NOMO-1 treated with DMSO at 0.1 percent for 48 hours (cell line): ENCODE measurements around the gene ANO10.
A peak's percentile ranks its signal among the peaks of the same experiment; 100 is the strongest.

Experiments used
- DNase-seq: peaks from one replicate; lab custom pipeline; 2025; ENCODE audit not compliant: unreplicated experiment; lab: John Stamatoyannopoulos, UW

ANO10 gene

GRCh38 chr3:43425829-43426228 is 196.0 kb downstream of the ANO10 start:
- DNase-seq, result no peak

DNA sequence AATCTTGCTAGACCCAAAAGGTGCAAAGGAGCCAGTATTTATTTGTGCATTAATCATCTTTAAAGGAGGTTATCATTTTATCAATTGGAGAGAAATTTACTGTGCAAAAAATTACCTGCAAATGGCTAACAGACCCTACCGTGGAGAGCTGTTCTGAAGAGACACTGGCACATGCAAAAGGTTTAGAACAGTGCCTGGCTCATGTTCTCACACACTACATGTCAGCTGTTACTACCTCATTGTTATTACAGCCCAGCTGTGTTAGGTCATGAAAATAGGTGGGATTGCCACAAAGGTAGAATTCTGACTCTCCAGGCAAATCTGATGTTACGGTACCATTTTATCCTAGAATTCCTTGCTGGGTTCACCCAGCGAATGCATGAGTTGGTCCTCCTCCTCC is 198.2 kb downstream of the ANO10 start:
- no peak for DNase-seq

DNA sequence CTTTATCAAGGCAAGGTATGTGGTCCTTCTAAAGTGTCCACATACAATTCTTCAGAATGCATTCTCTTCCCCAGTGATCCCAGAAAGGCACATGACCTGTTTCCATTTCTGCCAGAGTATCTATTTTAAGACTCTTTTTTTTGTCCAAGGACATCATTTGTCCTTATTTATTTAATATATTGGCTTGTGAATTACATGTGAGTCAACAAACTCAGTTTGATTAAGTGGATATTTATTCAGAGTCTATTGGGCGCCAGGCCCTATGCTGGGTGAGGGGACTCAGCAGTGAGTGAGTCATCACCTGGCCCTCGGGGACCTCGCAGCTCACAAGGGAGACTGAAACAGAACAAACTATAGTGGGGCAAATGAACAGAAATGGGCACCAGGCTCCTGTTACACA is 198.7 kb downstream of the ANO10 start:
- no peak for DNase-seq

DNA sequence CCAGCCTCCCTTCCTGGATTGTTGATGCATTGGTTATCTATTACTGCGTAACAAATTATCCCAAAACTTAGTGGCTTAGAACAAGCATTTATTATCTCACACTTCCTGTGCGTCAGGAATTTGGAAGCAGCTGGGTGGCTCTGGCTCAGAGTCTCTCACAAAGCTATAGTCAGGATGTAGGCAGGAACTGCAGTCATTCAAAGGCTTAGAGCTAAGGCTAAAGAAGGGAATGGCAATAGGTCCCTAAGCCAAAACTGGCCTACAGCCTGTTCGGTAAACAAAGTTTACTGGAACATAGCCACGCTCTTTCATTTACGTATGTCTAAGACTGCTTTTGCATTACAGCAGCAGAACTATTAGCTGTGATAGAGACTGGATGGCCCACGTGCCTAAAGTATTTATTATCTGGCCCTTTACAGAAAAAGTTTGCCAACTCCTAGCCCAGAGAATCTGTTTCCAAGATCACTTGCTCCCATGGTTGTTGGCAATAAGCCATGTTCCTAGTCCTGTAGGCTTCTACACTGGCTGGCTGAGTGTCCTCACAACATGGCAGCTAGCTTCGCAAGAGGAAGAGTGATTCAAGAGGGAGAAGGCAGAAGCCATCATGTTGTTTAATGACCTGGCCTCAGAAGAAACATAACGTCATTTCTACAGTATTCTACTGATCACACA is 203.1 kb downstream of the ANO10 start:
- DNase-seq, result no peak

DNA sequence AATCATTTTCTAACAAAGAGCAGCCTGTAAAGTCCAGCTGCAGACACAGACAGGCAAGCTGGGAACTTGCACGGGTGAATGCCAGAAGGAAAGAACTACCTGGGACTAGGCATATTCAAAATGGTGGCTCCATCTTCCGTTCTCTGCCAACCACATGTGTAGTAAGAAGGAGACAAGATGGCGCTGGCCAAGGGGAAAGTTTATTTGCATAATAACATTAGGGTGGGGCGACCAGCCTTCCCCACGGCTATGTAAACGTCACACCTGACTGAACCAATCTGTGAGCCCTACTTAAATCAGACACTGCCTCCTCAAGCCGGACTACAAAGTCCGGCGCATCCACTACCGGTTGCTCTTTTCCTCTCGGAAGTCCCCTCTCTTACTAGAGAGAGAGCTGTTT is 204.7 kb downstream of the ANO10 start:
- DNase-seq, result no peak

DNA sequence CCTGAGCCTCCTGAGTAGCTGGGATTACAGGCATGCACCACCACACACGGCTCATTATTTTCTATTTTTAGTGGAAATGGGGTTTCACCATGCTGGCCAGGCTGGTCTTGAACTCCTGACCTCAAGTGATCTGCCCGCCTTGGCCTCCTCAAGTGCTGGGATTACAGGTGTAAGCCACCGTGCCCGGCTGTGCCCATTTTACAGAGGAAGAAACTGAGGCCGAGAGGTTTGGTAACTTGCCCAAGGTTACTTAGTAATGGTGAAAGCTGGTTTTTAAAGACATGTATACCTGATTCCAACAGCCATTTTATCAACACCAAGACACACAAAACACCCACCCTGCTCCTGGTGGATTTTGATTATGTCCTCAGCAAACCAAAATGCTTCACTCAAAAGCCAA is 206.7 kb downstream of the ANO10 start:
- DNase-seq, result no peak

DNA sequence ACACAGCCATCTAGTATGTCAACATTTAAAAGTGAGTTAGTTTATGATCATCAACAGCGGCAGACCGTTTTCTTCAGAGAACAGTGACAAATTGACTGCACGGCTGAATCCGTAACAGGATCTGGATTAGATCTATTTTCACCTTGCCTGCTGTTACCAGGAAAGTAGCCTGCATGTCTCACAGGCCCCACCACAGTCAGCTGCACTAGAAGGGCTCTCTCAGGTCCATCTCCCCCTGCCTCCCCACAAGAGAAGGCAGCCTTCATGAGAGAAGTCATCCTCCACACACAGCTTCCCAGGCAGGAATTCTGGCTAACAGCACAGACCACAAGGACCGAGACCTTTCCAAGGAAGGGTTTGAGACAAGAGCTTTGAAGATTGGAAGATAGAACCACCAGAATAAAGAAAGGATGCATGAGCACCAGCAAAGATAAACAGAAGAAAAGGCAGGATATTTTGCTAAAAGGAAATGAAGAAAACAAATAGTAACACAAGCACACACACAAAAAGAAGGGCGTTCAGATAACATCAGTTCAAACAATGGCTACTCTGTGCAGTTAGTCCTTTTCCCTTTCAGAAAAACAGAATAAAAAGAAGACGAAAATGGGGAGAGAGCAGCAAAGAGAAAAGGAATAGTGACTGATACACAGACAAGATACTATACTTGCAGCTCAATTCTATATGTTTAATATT is 208.0 kb downstream of the ANO10 start:
- DNase-seq, result no peak

GRCh38 chr3:43411429-43411828 is 210.4 kb downstream of the ANO10 start:
- no peak for DNase-seq

DNA sequence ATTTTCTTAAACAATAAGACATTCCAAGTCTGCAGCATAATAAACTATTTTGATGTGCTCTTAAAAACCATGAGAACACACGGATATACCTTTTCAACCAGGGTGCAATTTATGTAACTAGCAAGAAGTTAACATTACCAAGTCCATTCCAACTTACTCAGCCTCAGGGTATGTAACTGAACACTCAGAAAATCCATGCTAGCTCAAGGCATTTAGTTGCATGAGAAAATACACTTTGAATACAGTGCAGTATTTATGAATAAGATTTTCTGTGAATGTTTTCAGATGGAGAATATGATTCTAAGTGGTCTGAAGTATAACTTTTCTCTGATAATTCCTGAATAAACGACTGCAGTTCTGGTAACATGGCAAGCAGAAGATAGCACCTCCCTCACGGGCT is 211.2 kb downstream of the ANO10 start:
- DNase-seq, result no peak

DNA sequence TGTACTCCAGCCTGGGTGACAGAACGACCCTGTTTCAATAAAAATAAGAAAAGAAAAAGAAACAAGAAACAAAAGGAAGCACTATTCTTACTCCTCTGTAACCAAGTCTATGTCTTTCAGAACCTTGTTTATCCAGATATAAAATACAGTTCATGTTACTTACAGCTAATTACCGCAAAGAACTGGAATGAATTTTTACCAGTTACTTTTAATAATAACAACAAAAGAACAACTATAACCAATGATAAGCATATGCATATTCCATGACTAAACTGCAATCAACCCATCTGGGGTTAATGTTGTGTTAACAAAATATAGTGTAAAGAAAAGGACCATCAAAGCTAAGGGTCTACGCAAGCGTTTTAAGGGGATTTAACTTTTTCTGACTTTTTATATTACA is 212.3 kb downstream of the ANO10 start:
- DNase-seq, result no peak

- DNase-seq, result no peak
Measured at GRCh38 chr3:43406643-43407023, 215.2 kb downstream of the ANO10 start.

GRCh38 chr3:43405888-43406642 is 215.7 kb downstream of the ANO10 start:
- DNase-seq, result no peak

- DNase-seq, result no peak
Measured at GRCh38 chr3:43400781-43401730, 220.8 kb downstream of the ANO10 start.

- DNase-seq, result no peak
Measured at GRCh38 chr3:43400167-43400566, 221.6 kb downstream of the ANO10 start.

DNA sequence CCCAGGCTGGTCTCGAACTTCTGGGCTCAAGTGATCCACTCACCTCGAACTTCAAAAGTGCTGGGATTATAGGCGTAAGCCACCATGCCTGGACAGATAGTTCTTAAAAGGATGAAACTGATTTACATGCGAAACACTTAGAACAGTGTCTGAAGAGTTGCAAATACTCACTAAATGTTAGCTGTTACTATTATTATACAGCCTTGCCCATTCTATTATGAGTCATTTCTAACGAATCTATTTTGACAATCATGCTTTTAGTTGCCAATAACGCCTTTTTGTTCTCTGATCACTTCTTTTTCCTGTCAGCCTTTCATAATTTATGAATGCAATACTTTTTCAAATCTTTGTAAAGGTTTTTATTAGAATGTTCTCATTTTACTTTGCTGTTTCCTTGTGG is 222.8 kb downstream of the ANO10 start:
- no peak for DNase-seq

DNA sequence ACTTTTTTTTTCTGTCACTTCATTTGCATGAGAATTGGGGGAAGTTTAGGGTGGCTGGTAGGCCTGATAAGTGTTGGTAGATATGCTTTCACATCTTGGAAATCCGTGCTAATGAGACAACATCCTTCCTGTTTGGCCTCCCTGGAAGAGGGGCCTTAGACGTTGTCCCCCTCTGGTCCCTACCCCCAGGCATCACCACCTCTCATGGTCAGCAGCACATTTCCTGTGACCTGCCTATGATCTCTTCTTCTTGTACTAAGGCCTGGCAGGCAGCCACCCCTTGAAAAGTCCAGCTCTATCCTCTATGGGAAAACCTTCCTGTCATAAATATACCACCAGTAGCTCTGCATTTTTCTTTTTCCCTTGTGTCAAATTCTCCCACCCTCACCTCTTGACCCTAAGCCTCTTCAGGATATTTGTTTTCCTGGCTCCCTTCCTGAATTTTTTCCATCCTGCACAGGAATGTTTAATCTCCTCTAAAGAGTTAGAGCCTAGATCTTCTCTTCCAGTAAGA is 227.7 kb downstream of the ANO10 start:
- no peak for DNase-seq

DNA sequence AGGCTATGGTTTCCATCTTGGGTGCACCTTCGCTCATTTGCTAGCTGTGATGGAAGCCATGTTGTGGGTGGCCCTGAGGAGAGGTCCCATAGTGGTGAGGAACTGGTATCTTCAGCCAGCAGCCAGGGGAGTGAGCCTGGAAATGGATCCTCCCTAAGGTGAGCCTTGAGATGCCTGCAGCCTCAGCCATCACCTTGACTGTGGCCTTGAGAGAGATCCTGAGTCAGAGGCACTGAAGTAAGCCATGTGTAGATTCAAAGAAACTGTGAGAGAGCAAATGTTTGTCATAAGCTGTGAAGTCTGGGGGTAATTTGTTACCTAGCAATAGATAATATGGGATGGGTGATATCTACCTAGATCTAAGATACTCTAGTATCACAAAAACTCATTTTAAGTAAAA is 230.2 kb downstream of the ANO10 start:
- DNase-seq, result no peak

DNA sequence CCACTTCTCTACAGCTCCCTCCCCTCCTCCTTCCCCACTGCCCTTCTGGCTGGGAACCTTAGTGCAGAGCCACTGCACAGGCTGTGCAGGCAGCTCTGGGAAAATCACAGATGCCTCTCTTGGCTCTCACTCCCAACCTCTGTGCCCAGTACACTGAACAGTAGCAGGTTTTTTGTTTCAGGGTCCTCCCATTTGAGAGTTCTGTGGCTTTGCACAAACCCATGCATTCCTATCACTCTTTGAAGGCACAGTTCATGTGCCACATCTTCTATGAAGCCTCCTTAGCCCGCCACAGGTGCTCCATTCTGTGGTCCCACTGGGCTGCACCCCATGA is 231.6 kb downstream of the ANO10 start:
- DNase-seq, result no peak

DNA sequence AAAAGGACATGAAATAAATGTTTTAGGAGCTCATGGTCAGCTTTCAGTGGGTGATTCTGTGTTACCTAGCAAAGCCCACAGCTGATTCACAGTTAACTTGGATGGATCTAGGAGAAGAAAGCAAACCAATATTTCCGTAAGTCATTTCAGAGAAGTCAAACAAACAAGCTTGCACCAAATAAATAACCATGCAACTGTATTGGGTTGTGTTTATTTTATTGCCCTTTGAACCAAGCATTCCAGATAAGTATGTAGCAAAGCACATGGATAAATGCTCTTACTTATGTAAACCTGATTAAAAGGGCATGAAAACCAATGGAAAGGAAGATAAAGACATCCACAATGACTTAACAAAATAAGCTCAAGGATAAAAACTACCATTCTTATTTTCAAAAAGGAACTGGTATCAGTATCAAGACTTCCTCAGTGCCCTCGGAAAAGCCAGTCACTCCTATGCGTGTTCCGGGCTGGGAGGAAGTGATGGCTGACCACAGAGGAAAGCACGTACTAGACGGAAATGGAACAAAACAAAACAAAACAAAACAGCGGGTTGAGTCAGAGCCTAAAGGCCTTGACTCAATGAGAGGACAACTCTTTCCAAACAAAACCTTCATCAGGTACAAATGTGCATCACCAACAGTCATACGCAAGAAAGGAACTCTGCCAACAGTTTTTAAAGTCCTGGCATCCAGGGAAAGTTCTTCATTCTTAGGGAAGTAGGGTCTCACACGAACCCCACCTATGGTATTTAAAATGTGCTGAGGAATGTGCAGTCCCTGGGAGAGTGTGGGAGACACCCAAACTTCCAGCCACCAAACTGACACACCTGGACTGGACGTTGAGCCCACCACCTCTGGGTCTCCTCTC is 232.2 kb downstream of the ANO10 start:
- peak; percentile 89 for DNase-seq

DNA sequence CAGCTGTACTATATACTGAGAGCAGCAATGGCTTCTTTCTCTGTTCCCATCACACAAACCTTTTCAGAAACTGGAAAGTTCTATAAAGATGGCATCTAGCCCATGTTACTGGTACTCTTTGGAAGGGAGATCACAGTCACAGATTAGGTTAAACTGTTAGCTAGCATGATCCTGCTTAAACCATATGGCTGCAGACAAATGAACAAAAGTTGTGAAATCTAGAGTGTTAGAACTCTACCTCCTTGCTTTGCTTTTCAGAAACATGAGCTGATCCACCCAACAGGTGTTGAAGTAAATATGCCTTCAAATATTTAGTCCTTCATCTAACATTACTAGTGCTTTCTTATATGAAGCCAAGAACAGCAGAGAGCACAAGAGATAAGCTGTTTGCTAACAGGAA is 232.9 kb downstream of the ANO10 start:
- DNase-seq, result no peak
